Astrocyte (in vitro differentiated cells and primary cell): ENCODE measurements around the gene CLMN. TPM values are rescaled to one million over a fixed set of nuclear protein-coding genes. Genes with fewer than 3 reads are reported as not detected.

Source experiments
- DNase-seq: peaks from one replicate; pipeline ENCODE4 v3.0.0-alpha.2; 2010; ENCODE audit warnings: low read depth
- FAIRE-seq: peaks from 2 replicates; lab custom pipeline; 2011; peaks lifted over from hg19 to GRCh38; lab: Jason Lieb, UNC
- H2AFZ ChIP-seq: 2 replicates; pipeline ENCODE4 v1.6.0; 2012; ENCODE audit warnings: low read depth, low read length, inconsistent platforms
- H3K27ac ChIP-seq: 2 replicates; pipeline ENCODE4 v1.5.1; 2011; ENCODE audit warnings: low read depth, low read length, inconsistent platforms
- H3K27me3 ChIP-seq: 2 replicates; pipeline ENCODE4 v1.6.0; 2011; ENCODE audit warnings: low read length, inconsistent platforms; ENCODE audit not compliant: insufficient read depth
- H3K36me3 ChIP-seq: 2 replicates; pipeline ENCODE4 v1.5.1; 2011; ENCODE audit warnings: low read length, inconsistent platforms; ENCODE audit not compliant: insufficient read depth
- H3K4me1 ChIP-seq: 2 replicates; pipeline ENCODE4 v1.5.1; 2011; ENCODE audit warnings: low read length, inconsistent platforms; ENCODE audit not compliant: insufficient read depth
- H3K4me2 ChIP-seq: 2 replicates; pipeline ENCODE4 v1.6.0; 2012; ENCODE audit warnings: low read length, inconsistent platforms
- H3K4me3 ChIP-seq: 2 replicates; pipeline ENCODE4 v1.5.1; 2011; ENCODE audit warnings: low read depth, mild to moderate bottlenecking, low read length, inconsistent platforms; ENCODE audit not compliant: insufficient read depth
- H3K79me2 ChIP-seq: 2 replicates; pipeline ENCODE4 v1.6.0; 2012; ENCODE audit warnings: mild to moderate bottlenecking, low read length, inconsistent platforms; ENCODE audit not compliant: insufficient read depth
- H3K9ac ChIP-seq: 2 replicates; pipeline ENCODE4 v1.6.0; 2012; ENCODE audit warnings: mild to moderate bottlenecking, low read length, inconsistent platforms
- H3K9me3 ChIP-seq: 2 replicates; pipeline ENCODE4 v1.5.1; 2012; ENCODE audit warnings: low read depth, mild to moderate bottlenecking, low read length, inconsistent platforms; ENCODE audit not compliant: insufficient read depth
- H4K20me1 ChIP-seq: 2 replicates; pipeline ENCODE4 v1.6.0; 2012; ENCODE audit warnings: low read length, inconsistent platforms; ENCODE audit not compliant: insufficient read depth
- H3K27ac Mint-ChIP-seq: one replicate; pipeline ENCODE4 v1.8.0; 2021; ENCODE audit warnings: mild to moderate bottlenecking, mixed read lengths; ENCODE audit not compliant: unreplicated experiment
- H3K27me3 Mint-ChIP-seq: one replicate; pipeline ENCODE4 v1.8.0; 2021; ENCODE audit warnings: low read depth, mixed read lengths; ENCODE audit not compliant: unreplicated experiment
- H3K36me3 Mint-ChIP-seq: one replicate; pipeline ENCODE4 v1.8.0; 2021; ENCODE audit warnings: low read depth, mixed read lengths; ENCODE audit not compliant: unreplicated experiment
- H3K4me1 Mint-ChIP-seq: one replicate; pipeline ENCODE4 v1.8.0; 2021; ENCODE audit warnings: low read depth, mixed read lengths; ENCODE audit not compliant: unreplicated experiment
- H3K4me3 Mint-ChIP-seq: one replicate; pipeline ENCODE4 v1.8.0; 2021; ENCODE audit warnings: mild to moderate bottlenecking, moderate library complexity, mixed read lengths; ENCODE audit not compliant: unreplicated experiment
- H3K9me3 Mint-ChIP-seq: one replicate; pipeline ENCODE4 v1.8.0; 2021; ENCODE audit warnings: mild to moderate bottlenecking, mixed read lengths; ENCODE audit not compliant: unreplicated experiment
- CTCF ChIP-seq: IDR thresholded peaks from 2 replicates; pipeline ENCODE4 v1.5.1; 2011; ENCODE audit warnings: low read depth, mild to moderate bottlenecking, inconsistent platforms, low read length, moderate library complexity; ENCODE audit not compliant: insufficient read depth
- EZH2 ChIP-seq: IDR thresholded peaks from 2 replicates; pipeline ENCODE4 v1.6.1; 2012; ENCODE audit warnings: mild to moderate bottlenecking, low read length, inconsistent platforms; ENCODE audit not compliant: insufficient read depth
- total RNA-seq: library from RNA; stranded (reverse); gene quantifications from 2 replicates; pipeline ENCODE4 v1.2.1, GENCODE V29; 2021

Gene CLMN
- total RNA-seq, 1 donor from 2014 or later: 14.0 TPM

- Mint-ChIP-seq H3K9me3 (peaks cover 5% of the 10 kb centered on the region), H3K27me3 (peaks cover 2% of the 10 kb centered on the region), H3K36me3 (peaks cover 4% of the 10 kb centered on the region), H3K27ac (no peak overlapping the region), H3K4me1 (no peaks in the 10 kb centered on the region), H3K4me3 (no peak overlapping the region)
- no peak for TF ChIP-seq EZH2
- no peak for TF ChIP-seq CTCF
- Histone ChIP-seq H3K4me2 (no peak overlapping the region), H3K4me1 (no peaks in the 10 kb centered on the region), H3K4me3 (no peak overlapping the region), H3K9ac (no peak overlapping the region), H4K20me1 (no peaks in the 10 kb centered on the region), H2AFZ (no peak overlapping the region), H3K36me3 (no peaks in the 10 kb centered on the region), H3K9me3 (no peaks in the 10 kb centered on the region), H3K79me2 (no peaks in the 10 kb centered on the region), H3K27me3 (no peaks in the 10 kb centered on the region), H3K27ac (no peak overlapping the region)
- DNase-seq: no peak
- no peak for FAIRE-seq
These were observed 37.2 kb downstream of the CLMN start for GRCh38 chr14:95282354-95282985.

DNA sequence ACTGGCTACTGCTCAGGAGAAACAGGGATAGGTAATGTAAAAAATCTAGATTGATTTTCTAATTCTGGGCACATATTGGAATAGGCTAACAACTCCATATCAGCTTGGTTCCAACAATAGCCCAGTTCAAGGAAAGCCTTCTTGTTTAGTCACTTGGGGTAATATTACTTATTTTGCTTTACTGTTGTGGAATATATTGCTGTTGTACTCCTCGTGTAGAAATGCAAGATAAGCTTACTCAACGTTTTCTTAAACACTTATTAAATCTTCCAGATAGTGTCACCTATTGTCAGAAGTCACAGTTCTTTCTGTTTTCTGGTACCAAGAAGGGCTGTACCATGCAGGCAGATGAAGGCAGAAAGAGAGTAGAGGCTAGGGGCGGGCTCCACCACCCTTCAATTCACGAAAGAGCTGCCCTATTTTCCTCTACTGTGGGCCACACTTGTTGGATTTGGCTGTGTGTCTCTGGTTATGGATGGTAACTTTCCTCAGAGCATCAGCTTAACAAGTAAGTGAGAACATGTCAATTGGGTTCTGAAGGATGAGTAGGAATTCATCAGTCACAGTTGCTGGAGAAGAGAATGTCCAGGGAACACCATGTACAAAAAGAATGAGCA lies 38.0 kb downstream of the CLMN start:
- no peak overlapping the region for H3K4me3 Mint-ChIP-seq
- Histone ChIP-seq H3K27me3 (no peaks in the 10 kb centered on the region), H3K27ac (no peak overlapping the region), H3K9me3 (no peaks in the 10 kb centered on the region), H3K4me3 (no peak overlapping the region), H4K20me1 (no peaks in the 10 kb centered on the region), H3K79me2 (no peaks in the 10 kb centered on the region), H3K9ac (no peak overlapping the region), H2AFZ (no peak overlapping the region), H3K4me2 (no peak overlapping the region), H3K36me3 (no peaks in the 10 kb centered on the region), H3K4me1 (no peaks in the 10 kb centered on the region)
- peaks cover 2% of the 10 kb centered on the region for H3K27me3 Mint-ChIP-seq
- TF ChIP-seq CTCF: no peak
- no peaks in the 10 kb centered on the region for H3K4me1 Mint-ChIP-seq
- peaks cover 5% of the 10 kb centered on the region for H3K9me3 Mint-ChIP-seq
- H3K27ac Mint-ChIP-seq: no peak overlapping the region
- peaks cover 4% of the 10 kb centered on the region for H3K36me3 Mint-ChIP-seq
- DNase-seq: no peak
- FAIRE-seq: no peak

GRCh38 chr14:95275494-95275893 lies 44.2 kb downstream of the CLMN start:
- H3K9me3 ChIP-seq: no peaks in the 10 kb centered on the region
- no peaks in the 10 kb centered on the region for H3K4me1 ChIP-seq
- no peaks in the 10 kb centered on the region for H3K79me2 ChIP-seq
- Mint-ChIP-seq H3K27ac (no peak overlapping the region), H3K9me3 (no peaks in the 10 kb centered on the region), H3K4me3 (no peak overlapping the region), H3K4me1 (peaks cover 6% of the 10 kb centered on the region), H3K27me3 (no peaks in the 10 kb centered on the region), H3K36me3 (no peaks in the 10 kb centered on the region)
- no peak overlapping the region for H3K4me3 ChIP-seq
- FAIRE-seq (no peak), DNase-seq (no peak)
- H3K36me3 ChIP-seq: no peaks in the 10 kb centered on the region
- H3K9ac ChIP-seq: no peak overlapping the region
- H3K27ac ChIP-seq: no peak overlapping the region
- H3K27me3 ChIP-seq: no peaks in the 10 kb centered on the region
- no peaks in the 10 kb centered on the region for H4K20me1 ChIP-seq
- TF ChIP-seq CTCF (no peak), EZH2 (no peak)
- H2AFZ ChIP-seq: no peak overlapping the region
- no peak overlapping the region for H3K4me2 ChIP-seq
